ENCODE results near the gene FUT6.
"Not testable (repeated sequence)": the region's sequence is repeated elsewhere in the genome, so short reads cannot be mapped to it uniquely, and the experiment has no call there.

FUT6 gene

DNA sequence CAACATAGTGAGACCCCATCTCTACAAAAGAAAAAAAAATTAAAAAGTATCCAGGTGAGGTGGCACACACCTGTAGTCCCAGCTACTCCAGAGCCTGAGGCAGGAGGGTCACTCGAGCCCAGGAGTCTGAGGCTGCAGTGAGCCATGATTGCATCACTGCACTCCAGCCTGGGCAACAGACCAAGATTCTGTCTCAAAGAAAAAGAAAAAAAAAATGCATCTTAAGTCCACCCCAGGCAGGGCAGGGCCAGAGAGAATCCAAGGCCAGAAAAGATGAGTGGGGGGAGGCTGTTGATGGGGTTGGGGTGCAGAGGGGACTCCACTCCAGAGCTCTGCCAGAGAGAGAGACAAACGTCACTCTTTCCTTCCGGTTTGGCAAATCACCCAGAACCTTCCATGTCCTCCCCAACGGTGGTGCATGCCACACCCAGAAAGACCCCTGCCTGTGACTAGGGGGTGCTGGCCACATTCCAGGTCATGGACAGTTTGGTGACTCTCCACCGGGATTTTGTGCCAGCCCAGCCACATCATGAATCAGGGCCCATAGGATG lies 11.3 kb upstream of the FUT6 start:
- peak; percentile 12 for DNase-seq (ENCODE audit: extremely low read depth, low read depth)
- TF ChIP-seq, protein P1, sequence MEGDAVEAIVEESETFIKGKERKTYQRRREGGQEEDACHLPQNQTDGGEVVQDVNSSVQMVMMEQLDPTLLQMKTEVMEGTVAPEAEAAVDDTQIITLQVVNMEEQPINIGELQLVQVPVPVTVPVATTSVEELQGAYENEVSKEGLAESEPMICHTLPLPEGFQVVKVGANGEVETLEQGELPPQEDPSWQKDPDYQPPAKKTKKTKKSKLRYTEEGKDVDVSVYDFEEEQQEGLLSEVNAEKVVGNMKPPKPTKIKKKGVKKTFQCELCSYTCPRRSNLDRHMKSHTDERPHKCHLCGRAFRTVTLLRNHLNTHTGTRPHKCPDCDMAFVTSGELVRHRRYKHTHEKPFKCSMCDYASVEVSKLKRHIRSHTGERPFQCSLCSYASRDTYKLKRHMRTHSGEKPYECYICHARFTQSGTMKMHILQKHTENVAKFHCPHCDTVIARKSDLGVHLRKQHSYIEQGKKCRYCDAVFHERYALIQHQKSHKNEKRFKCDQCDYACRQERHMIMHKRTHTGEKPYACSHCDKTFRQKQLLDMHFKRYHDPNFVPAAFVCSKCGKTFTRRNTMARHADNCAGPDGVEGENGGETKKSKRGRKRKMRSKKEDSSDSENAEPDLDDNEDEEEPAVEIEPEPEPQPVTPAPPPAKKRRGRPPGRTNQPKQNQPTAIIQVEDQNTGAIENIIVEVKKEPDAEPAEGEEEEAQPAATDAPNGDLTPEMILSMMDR (IDR thresholded peaks at IDR 0.05; ENCODE audit: low read depth, low read length), result no peak

DNA sequence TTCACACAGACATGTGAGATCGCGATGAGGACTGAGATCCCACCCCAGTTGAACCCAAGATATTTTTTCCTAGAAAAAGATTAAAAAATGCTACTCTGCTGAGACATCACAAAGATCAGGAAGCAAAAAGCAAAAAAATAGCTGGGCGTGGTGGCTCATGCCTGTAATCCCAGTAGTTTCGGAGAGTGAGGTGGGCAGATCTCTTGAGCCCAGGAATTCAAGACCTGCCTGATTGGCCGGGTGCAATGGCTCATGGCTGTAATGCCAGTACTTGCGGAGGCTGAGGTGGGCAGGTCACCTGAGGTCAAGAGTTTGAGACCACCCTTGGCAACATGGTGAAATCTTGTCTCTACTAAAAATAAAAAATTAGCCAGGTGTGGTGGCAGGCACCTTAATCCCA lies 10.7 kb upstream of the FUT6 start:
- no peak for DNase-seq (ENCODE audit: extremely low read depth, low read depth)
- TF ChIP-seq, protein P1 (IDR thresholded peaks at IDR 0.05; ENCODE audit: low read depth, low read length), result no peak

DNA sequence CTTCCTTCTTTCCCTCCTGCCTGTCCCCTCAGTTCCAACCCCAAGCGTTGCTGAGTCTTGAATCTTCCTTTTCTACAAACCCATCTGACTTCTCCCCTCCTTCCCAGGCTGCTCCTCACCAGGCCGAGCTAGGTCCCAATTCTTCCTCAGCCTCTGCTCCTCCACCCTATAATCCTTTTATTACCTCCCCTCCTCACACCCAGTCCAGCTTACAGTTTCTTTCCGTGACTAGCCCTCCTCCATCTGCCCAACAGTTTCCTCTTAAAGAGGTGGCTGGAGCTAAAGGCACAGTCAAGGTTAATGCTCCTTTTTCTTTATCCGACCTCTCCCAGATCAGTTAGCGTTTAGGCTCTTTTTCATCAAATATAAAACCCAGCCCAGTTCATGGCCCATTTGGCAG lies 9.1 kb upstream of the FUT6 start:
- not testable (repeated sequence) for DNase-seq (ENCODE audit: extremely low read depth, low read depth)

DNA sequence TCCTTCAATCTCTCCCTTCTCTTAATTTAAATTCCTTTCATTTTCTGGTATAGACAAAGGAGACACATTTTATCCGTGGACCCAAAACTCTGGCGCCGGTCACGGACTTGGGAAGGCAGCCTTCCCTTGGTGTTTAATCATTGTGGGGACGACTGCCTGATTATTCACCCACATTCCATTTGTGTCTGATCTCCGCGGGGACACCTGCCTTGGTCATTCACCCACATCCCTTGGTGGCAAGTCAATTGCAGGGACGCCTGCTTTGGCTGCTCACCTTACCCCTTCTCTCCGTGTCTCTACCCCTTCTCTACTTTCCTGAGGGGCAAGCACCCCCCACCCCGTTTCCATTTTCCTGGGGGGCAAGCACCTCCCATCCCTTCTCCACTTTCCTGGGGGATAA lies 8.3 kb upstream of the FUT6 start:
- not testable (repeated sequence) for DNase-seq (ENCODE audit: extremely low read depth, low read depth)

DNA sequence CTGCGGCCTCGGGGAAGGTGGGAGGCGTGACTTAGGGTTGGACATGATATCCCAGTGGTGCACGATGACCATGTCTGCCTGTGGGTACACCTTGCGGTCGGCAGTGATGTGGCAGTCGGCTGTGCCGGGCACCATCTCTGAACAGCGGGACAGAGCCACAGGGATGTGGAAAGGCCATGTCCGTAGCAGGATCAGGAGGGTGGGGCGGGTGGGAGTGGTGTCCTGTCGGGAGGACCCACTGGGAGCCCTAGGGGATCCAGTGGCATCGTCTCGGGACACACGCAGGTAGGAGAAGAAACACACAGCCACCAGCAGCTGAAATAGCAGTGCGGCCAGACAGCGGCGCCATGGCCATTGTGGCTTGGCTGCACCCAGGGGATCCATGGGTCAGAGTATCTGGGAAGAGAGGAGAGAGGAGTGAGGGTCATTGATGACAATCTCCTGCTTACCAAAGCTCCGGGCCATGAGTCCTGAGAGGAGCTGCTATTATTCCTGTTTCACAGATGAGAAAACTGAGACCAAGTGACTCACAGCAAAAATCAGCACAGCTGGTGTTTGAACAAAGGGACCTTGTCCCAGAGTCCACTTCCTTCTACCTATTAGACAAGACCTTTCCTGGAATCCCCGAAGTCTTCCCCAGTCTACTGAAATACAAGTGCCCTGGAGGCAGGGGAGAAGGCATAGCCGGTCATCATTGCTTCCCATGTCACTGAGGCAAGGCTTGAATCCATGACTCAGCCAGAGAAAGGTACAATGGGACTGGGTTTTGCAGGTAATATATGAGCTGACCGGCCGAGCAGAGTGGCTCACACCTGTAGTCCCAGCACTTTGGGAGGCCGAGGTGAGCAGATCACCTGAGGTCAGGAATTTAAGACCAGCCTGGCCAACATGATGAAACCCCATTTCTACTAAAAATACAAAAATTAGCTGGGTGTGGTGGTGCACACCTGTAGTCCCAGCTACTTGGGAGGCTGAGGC lies 5.2 kb upstream of the FUT6 start:
- DNase-seq (ENCODE audit: extremely low read depth, low read depth), result no peak

DNA sequence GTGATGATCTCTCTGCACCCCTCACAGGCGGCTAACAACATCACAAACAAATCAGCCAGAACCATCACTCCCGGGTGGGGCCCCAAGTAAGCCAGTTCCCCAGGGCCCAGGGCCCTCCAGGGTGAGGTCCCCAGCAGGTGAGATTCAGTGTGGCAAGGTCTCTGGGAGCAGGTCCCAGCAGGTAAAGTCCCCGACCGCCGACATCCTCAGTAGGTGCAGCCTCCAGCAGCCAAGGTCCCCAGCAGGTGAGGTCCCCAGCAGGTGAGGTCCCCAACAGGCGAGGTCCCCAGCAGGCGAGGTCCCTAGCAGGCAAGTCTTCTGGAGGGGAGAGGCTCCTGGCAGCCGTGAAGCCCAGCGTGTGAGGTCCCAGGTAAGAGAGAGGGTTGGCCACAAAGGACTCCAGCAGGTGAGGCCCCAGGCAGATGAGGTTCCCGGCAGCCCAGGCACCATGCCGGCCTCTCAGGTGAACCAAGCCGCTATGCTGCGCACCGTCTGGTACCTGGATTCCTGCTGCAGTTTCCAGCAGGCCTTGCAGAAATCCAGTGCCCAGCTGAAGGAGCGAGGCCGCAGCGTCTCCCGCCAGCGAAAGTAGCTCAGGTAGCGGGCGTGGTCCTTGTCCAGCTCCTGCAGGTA lies 3.9 kb upstream of the FUT6 start:
- TF ChIP-seq, protein P1 (IDR thresholded peaks at IDR 0.05; ENCODE audit: low read depth, low read length), result no peak

More for the DNA sequence above, 5.2 kb upstream of the FUT6 start:
- TF ChIP-seq, protein P1 (IDR thresholded peaks at IDR 0.05; ENCODE audit: low read depth, low read length), result no peak

DNA sequence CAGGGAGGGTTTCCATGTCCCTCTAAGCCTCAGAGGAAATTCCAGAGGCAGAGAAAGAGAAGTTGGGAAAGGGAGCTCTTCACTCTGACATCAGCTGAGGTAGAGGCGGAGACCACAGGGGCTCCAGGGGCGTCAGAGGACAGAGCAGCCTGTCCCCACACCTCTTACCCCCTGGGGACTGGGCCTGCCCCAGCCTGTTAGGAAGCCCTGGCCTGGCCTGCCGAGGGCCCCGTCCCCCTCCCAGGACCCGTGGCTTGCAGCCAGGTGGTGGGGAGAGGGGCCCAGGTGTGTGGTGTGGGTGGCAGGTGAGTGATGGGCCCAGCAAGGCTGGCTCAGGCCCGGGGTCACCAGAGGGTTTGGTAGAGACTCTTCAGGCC lies 2.2 kb upstream of the FUT6 start:
- not testable (repeated sequence) for DNase-seq (ENCODE audit: extremely low read depth, low read depth)

More for the DNA sequence above, 3.9 kb upstream of the FUT6 start:
- no peak for DNase-seq (ENCODE audit: extremely low read depth, low read depth)

DNA sequence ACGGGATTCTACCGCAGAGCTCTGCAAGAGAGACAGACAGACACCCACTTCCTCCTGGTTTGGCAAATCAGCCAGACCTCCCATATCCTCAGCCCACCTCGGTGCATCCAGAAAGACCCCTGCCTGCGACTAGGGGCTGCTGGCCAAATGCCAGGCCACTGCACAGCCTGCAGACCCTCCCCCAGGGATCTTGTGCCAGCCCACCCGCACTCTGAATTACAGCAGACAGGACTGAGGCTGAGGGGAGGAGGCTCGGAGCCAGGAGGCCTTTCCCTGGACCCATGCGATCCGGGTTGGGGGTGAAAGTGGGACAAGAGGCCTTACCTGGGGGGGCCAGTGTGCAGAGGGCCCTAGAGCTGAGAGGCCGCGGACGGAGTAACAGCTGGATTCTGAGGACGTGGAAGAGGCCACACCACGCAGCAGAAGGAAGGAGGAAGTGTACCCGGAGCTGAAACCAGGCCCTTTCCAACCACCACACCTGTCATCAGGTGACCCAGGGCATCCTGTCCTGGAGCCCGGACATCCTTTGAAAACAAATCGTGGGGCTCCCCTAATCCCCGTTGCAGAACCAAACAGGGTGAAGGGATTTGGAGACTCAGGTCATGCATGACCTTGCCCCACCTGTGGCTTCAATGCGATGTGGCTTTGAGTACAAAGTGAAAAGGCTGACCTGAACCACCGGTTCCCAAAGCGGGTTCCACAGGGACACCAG lies 993 bp downstream of the FUT6 start:
- TF ChIP-seq, protein P1 (IDR thresholded peaks at IDR 0.05; ENCODE audit: low read depth, low read length), result no peak
- DNase-seq (ENCODE audit: extremely low read depth, low read depth), result no peak
